ENCODE measurements around the gene RAB6B. TPM values are rescaled to one million over a fixed set of nuclear protein-coding genes. Genes with fewer than 3 reads are reported as not detected.

RAB6B gene
- total RNA-seq, 1 donor from 2014 or later: 0.65 TPM

- Mint-ChIP-seq H3K4me3 (no peak overlapping the region), H3K36me3 (ENCODE audit: low read depth) (no peaks in the 10 kb centered on the region), H3K4me1 (ENCODE audit: low read depth) (no peaks in the 10 kb centered on the region), H3K9me3 (no peaks in the 10 kb centered on the region), H3K27ac (no peak overlapping the region), H3K27me3 (ENCODE audit: insufficient read depth) (no peaks in the 10 kb centered on the region)
- no peak for DNase-seq (ENCODE audit: low spot score)
- intact Hi-C loops (cut with micrococcal nuclease): no loop called here
Observed at GRCh38 chr3:133775309-133775708, 120.4 kb downstream of the RAB6B start.

Other genes with a start within 250 kb of the RAB6B start
- gene TOPBP1, start 233.9 kb downstream of the RAB6B start, total RNA-seq: 88.5 and 94.1 TPM in 2 replicates
- 0.02 TPM in 1 of 2 replicates, not detected in the other for gene TF, start 149.5 kb downstream of the RAB6B start, total RNA-seq
- 108 and 115 TPM in 2 replicates for gene SRPRB, start 90.1 kb downstream of the RAB6B start, total RNA-seq
- gene SLCO2A1, start 134.0 kb upstream of the RAB6B start, total RNA-seq: not detected in 2 replicates